Gastroesophageal sphincter (tissue), 4 donors: Measurements from ENCODE around the gene OPRL1. TPM values are rescaled to one million over a fixed set of nuclear protein-coding genes. Genes with fewer than 3 reads are reported as not detected.
A peak's percentile ranks its signal among the peaks of the same experiment; 100 is the strongest.

Experiments used
- ATAC-seq: fragments of 150-250 bp; one replicate; pipeline ENCODE4 v1.9.1; 2016; ENCODE audit warnings: mild to moderate bottlenecking, moderate library complexity
- H3K27ac ChIP-seq, 4 donors: fragments of 200-600 bp; sonication (generic) in 3 of 4; 1 replicate in 3 of 4; 2 replicates in 1 of 4; pipeline ENCODE4 v1.5.1; 2016 to 2019
- H3K27me3 ChIP-seq: fragments of 200-600 bp; sonication (generic); one replicate; pipeline ENCODE4 v1.5.1; 2019
- H3K36me3 ChIP-seq, 2 donors: fragments of 200-600 bp; sonication (generic); one replicate each; pipeline ENCODE4 v1.5.1; 2019; ENCODE audit warnings: control low read depth in 1 of 2
- H3K4me1 ChIP-seq, 3 donors: fragments of 200-600 bp; sonication (generic); 1 replicate in 2 of 3; 2 replicates in 1 of 3; pipeline ENCODE4 v1.5.1; 2016 to 2019; ENCODE audit warnings: control low read depth in 2 of 3
- H3K4me3 ChIP-seq, 2 donors: fragments of 200-600 bp; sonication (generic); one replicate each; pipeline ENCODE4 v1.5.1; 2019; ENCODE audit warnings: mild to moderate bottlenecking in 1 of 2, moderate library complexity in 1 of 2
- H3K9me3 ChIP-seq, 3 donors: fragments of 200-600 bp; sonication (generic); one replicate each; pipeline ENCODE4 v1.5.1; 2017 to 2019; ENCODE audit warnings: control low read depth in 2 of 3
- EP300 ChIP-seq: sonication (generic); formaldehyde crosslinking; IDR thresholded peaks from one replicate; pipeline ENCODE4 v1.6.1; 2017; ENCODE audit warnings: antibody characterized with exemption, mild to moderate bottlenecking
- POLR2A ChIP-seq, 2 donors: fragments of 450-650 bp; IDR thresholded peaks; one replicate each; pipeline ENCODE4 v1.6.1; 2017; ENCODE audit warnings: antibody characterized with exemption in 2 of 2, mild to moderate bottlenecking in 2 of 2, moderate library complexity in 1 of 2
- POLR2AphosphoS5 ChIP-seq: sonication (generic); formaldehyde crosslinking; IDR thresholded peaks from one replicate; pipeline ENCODE4 v1.6.1; 2017; ENCODE audit warnings: antibody characterized with exemption
- WGBS, 2 donors: methylation state at CpG; one replicate each; pipeline ENCODE4 v1.1.5; 2018; ENCODE audit warnings: low coverage in 1 of 2; 5-methylcytosine and 5-hydroxymethylcytosine counted together
- total RNA-seq, 4 donors: library from RNA; depleted of rRNA; stranded (reverse); fragments of >200 nt; gene quantifications; one replicate each; pipeline ENCODE4 v1.1.0, GENCODE V29; 2016
- TF ChIP-seq, protein P1 (sequence below), 4 experiments: fragments of 200-600 bp in 2 of 4; fragments of 450-650 bp in 2 of 4; sonication (generic) in 1 of 4; IDR thresholded peaks; one replicate each; pipeline ENCODE4 v1.5.1; 2017 to 2019; ENCODE audit warnings: antibody characterized with exemption in 4 of 4, mild to moderate bottlenecking in 2 of 4, moderate library complexity in 2 of 4

OPRL1 gene
- total RNA-seq, 4 donors from 2014 or later, result 0.50 to 1.1 (median 0.66) TPM

- peak; percentile 47 for ATAC-seq
- Histone ChIP-seq H3K4me3 (peak overlapping the region in 1 of 2 donors; percentile 28), H3K9me3 (no peaks in the 10 kb centered on the region), H3K4me1 (peaks cover 0 to 22% (median 7%) of the 10 kb centered on the region in 3 donors), H3K27ac (peak overlapping the region in 3 of 4 donors; percentile 60 to 78 (median 66)), H3K36me3 (no peaks in the 10 kb centered on the region), H3K27me3 (peaks cover 53% of the 10 kb centered on the region)
- no peak for TF ChIP-seq POLR2AphosphoS5
- TF ChIP-seq, protein P1, sequence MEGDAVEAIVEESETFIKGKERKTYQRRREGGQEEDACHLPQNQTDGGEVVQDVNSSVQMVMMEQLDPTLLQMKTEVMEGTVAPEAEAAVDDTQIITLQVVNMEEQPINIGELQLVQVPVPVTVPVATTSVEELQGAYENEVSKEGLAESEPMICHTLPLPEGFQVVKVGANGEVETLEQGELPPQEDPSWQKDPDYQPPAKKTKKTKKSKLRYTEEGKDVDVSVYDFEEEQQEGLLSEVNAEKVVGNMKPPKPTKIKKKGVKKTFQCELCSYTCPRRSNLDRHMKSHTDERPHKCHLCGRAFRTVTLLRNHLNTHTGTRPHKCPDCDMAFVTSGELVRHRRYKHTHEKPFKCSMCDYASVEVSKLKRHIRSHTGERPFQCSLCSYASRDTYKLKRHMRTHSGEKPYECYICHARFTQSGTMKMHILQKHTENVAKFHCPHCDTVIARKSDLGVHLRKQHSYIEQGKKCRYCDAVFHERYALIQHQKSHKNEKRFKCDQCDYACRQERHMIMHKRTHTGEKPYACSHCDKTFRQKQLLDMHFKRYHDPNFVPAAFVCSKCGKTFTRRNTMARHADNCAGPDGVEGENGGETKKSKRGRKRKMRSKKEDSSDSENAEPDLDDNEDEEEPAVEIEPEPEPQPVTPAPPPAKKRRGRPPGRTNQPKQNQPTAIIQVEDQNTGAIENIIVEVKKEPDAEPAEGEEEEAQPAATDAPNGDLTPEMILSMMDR (IDR thresholded peaks at IDR 0.05), result peak in 3 of 4 experiments; percentile 61 to 81 (median 71)
- WGBS, 2 donors, result 39 to 47% methylated on average over 9 to 15 of the region's 33 CpGs
These were observed 22.0 kb upstream of the OPRL1 start for GRCh38 chr20:64057628-64058498.

DNA sequence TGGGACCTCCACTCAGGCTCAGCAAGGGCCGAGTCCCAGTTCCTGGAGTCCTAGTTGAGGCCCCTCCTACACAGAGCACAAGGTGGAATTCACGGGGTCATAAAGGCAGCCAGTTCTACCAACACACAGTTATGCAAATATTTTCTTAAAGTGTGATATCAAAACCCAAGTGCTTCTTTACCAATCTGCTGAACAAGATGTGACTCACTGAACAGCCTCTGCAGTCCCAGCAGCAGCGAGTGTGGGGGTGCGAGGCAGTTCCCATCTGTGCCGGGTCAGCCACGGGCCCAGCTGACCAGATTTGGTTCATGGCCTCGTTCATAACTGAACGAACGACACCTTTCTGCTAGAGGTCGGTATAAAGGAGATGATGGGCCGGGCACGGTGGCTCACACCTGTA is 21.3 kb upstream of the OPRL1 start:
- Histone ChIP-seq H3K9me3 (no peaks in the 10 kb centered on the region), H3K4me3 (no peak overlapping the region), H3K4me1 (peaks cover 0 to 23% (median 7%) of the 10 kb centered on the region in 3 donors), H3K27ac (no peak overlapping the region), H3K36me3 (no peaks in the 10 kb centered on the region), H3K27me3 (peaks cover 47% of the 10 kb centered on the region)
- TF ChIP-seq POLR2A (IDR thresholded peaks at IDR 0.05), result no peak
- TF ChIP-seq EP300, result no peak
- no peak for TF ChIP-seq POLR2AphosphoS5
- TF ChIP-seq, protein P1 (IDR thresholded peaks at IDR 0.05), result no peak
- no peak for ATAC-seq
- 60 to 64% methylated on average over 1 to 3 of the region's 12 CpGs for WGBS, 2 donors

- H3K27ac ChIP-seq, result peak overlapping the region in 3 of 4 donors; percentile 85 to 92 (median 89)
- 100% methylated on average over 1 of the region's 5 CpGs; no CpG with 5 or more reads in 1 of the 2 donors for WGBS, 2 donors
- ATAC-seq, result no peak
- H3K36me3 ChIP-seq, result peaks cover 0 to 4% of the 10 kb centered on the region in 2 donors
- peaks cover 0 to 53% (median 21%) of the 10 kb centered on the region in 3 donors for H3K4me1 ChIP-seq
- peak overlapping the region; percentile 80 to 96 for H3K4me3 ChIP-seq
- H3K27me3 ChIP-seq, result peaks cover 11% of the 10 kb centered on the region
- no peaks in the 10 kb centered on the region for H3K9me3 ChIP-seq
- TF ChIP-seq POLR2AphosphoS5, result no peak
- TF ChIP-seq, protein P1 (IDR thresholded peaks at IDR 0.05), result no peak
- TF ChIP-seq EP300, result no peak
- no peak for TF ChIP-seq POLR2A (IDR thresholded peaks at IDR 0.05)
These were observed 17.6 kb upstream of the OPRL1 start for GRCh38 chr20:64062276-64062595.

DNA sequence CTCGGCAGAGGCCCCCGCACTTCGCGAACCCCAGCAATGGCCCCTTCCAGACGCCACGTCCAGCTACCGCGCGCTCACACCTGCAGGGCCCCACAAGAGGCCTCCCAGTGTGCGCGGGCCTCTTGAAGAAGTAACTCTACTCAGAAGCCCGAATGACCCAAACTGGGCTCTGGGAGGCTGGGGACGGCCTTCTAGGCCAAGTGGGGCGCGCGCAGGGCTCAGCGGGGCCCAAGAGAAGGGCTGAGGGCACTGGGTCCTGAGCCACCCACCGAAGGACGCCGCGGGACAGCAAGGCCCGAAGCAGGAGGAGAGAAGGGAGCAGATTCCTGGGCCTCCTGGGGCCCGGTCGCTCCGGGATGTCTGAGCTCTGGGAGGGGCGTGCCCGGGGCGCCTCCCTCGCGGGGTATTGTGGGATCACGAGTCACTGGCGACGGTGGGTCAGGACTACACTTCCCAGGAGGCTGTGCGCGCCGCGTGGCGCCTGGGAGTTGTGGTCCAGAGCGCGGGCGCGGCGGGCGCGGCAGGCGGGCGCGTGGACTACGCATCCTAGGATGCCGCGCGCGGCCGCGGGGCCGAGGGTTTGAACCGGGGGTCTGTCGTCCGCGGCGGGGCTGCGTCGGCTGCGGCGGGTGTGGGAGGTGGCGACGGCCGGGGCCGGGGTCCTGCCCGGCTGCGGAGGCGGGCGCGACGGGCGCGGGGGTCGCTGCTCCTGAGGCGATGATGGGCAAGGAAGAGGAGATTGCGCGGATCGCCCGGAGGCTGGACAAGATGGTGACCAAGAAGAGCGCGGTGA is 17.1 kb upstream of the OPRL1 start, which contains the start of gene TCEA2:
TSS of gene TCEA2 (plus strand) at position 603 of the 793 bp plus-strand sequence. CDS start at position 718, 115 bp downstream.
- WGBS, 2 donors, result 20% methylated on average over 2 of the region's 85 CpGs; no CpG with 5 or more reads in 1 of the 2 donors
- TF ChIP-seq, protein P1 (IDR thresholded peaks at IDR 0.05), result peak in 1 of 4 experiments; percentile 34
- TF ChIP-seq EP300 (no peak), POLR2AphosphoS5 (peak; percentile 79), POLR2A (IDR thresholded peaks at IDR 0.05) (peak; percentile 74 to 84)

More for the DNA sequence above, 17.1 kb upstream of the OPRL1 start, which contains the start of gene TCEA2:
- Histone ChIP-seq H3K4me3 (peak within 1 kb of the TSS; percentile 80 to 96), H3K27ac (peak within 1 kb of the TSS; percentile 41 to 92 (median 87)), H3K9me3 (no peaks in the 10 kb centered on the region), H3K27me3 (peaks cover 6% of the 10 kb centered on the region), H3K4me1 (peaks cover 0 to 48% (median 21%) of the 10 kb centered on the region in 3 donors), H3K36me3 (peaks cover 0 to 4% of the 10 kb centered on the region in 2 donors)
- ATAC-seq, result peak; percentile 97
